PC-9 (cell line): ENCODE results near the gene SCUBE2.

ENCODE experiments used
- EZH2 ChIP-seq: fragments of 200-600 bp; sonication (generic); IDR thresholded peaks from 2 replicates; pipeline ENCODE4 v1.8.0; 2017; ENCODE audit warnings: antibody characterized with exemption, low read depth
- TF ChIP-seq, protein P1 (sequence below): fragments of 200-600 bp; sonication (generic); conservative IDR thresholded peaks from 2 replicates; pipeline ENCODE4 v1.6.1; 2017; ENCODE audit warnings: mixed run types, antibody characterized with exemption, mild to moderate bottlenecking, moderate library complexity

DNA sequence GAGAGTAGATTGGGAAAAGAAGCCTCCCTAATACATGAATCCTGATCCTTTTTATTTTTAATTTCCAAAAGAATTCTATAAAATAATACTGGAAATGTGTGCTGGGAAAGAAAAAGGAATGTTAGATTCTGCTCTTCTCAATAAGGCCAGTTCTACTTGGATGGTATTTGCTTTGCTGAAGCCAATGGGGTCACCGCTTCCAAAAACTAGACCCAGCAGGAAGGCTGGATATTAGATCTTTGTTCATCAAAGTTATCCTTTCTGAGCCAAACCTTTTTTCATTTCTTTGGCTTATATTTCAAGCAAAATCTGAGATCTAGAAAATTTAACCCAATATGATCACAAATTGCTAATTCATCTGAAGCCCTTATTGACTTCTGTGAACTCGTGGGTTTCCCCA, 41.4 kb downstream of the SCUBE2 start:
- TF ChIP-seq, protein P1, sequence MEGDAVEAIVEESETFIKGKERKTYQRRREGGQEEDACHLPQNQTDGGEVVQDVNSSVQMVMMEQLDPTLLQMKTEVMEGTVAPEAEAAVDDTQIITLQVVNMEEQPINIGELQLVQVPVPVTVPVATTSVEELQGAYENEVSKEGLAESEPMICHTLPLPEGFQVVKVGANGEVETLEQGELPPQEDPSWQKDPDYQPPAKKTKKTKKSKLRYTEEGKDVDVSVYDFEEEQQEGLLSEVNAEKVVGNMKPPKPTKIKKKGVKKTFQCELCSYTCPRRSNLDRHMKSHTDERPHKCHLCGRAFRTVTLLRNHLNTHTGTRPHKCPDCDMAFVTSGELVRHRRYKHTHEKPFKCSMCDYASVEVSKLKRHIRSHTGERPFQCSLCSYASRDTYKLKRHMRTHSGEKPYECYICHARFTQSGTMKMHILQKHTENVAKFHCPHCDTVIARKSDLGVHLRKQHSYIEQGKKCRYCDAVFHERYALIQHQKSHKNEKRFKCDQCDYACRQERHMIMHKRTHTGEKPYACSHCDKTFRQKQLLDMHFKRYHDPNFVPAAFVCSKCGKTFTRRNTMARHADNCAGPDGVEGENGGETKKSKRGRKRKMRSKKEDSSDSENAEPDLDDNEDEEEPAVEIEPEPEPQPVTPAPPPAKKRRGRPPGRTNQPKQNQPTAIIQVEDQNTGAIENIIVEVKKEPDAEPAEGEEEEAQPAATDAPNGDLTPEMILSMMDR, result no peak
- TF ChIP-seq EZH2, result no peak
